ENCODE measurements around the gene RARRES2. TPM values are rescaled to one million over a fixed set of nuclear protein-coding genes. Genes with fewer than 3 reads are reported as not detected.
"Not testable (repeated sequence)": the region's sequence is repeated elsewhere in the genome, so short reads cannot be mapped to it uniquely, and the experiment has no call there.

RARRES2 gene
- total RNA-seq, 1 donor from 2014 or later, result 7.5 TPM

GRCh38 chr7:150314639-150315239 lies 26.7 kb downstream of the RARRES2 start:
- no peak for ATAC-seq

DNA sequence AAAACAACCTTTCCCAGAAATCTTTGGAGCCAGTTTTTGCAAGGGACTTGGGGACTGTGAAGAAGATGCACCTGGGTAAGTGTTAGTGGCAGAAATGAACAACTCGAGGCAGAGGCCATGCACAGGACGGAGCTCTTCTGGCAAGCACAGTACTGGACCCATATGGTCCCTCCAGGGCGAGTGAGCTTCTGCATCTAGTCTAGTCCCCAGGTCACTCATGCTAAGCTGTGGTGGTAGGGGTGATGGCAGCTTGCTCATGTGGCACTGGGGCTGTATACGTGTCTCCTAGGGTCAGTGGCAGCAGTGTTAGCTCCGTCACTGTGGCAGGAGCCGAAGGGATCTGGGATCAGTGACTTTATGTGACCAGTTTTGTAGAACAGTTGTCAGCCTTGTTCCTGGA lies 27.6 kb downstream of the RARRES2 start:
- no peak for ATAC-seq

GRCh38 chr7:150313367-150313809 lies 28.0 kb downstream of the RARRES2 start:
- ATAC-seq, result no peak

DNA sequence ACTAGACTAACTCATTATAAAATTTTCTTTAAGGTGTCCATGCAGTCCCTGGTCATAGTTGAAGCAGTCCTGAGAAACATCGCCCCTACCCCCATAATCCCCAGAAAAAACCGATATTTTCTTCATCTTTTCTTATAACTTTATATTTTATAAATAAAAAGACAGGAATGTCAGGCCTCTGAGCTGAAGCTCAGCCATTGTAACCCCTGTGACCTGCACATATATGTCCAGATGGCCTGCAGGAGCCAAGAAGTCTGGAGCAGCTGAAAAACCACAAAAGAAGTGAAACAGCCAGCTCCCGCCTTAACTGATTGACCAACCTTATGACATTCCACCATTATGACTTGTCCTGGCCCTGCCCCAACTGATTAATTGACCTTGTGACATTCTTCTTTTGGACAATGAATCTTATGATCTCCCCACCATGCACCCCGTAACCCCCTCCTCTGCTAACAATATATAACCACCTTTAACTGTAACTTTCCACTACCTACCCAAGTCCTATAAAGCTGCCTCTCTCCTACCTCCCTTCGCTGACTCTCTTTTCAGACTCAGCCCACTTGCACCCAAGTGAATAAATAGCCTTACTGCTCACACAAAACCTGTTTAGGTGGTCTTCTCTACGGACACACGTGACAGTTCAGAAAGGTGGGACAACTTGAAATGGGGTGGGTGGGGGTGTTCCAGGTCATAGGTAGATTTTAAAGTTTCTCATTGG lies 28.6 kb downstream of the RARRES2 start:
- not testable (repeated sequence) for ATAC-seq

DNA sequence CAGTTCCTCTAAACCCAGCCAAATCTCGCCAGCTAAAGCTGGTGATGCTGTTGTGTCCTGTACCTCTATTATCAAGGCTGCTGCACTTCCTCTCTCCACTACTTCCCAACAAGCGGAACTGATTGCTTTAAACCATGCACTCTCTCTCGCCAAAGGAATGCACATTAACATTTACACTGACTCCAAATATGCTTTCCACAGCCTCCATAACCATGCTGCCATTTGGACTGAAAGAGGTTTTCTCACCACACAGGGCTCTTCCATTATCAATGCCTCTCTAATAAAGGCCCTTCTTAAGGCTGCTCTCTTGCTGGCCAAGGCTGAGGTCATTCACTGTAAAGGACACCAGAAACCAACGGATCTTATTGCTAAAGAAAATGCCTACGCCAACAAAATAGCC lies 29.7 kb downstream of the RARRES2 start:
- ATAC-seq, result no peak

- no peak for ATAC-seq
Observed at GRCh38 chr7:150311146-150311545, 30.3 kb downstream of the RARRES2 start.

GRCh38 chr7:150308575-150308974 lies 32.9 kb downstream of the RARRES2 start:
- ATAC-seq, result no peak

DNA sequence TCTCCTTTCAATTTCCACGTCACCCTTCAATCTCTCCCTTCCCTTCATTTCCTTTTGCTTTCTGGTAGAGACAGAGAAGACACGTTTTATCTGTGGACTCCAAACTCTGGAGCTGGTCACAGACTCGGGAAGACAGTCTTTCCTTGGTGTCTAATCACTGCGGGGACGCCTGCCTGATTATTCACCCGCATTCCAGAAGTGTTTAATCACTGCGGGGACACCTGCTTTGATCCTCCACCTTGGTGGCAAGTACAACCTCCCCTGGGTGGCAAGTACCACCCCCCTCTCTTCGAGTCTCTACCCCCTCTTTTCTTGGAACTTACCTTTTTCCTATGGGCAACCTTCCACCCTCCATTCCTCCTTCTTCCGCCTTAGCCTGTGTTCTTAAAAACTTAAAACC lies 33.5 kb downstream of the RARRES2 start:
- ATAC-seq, result no peak

- ATAC-seq, result no peak
Observed at GRCh38 chr7:150307129-150307528, 34.3 kb downstream of the RARRES2 start.

DNA sequence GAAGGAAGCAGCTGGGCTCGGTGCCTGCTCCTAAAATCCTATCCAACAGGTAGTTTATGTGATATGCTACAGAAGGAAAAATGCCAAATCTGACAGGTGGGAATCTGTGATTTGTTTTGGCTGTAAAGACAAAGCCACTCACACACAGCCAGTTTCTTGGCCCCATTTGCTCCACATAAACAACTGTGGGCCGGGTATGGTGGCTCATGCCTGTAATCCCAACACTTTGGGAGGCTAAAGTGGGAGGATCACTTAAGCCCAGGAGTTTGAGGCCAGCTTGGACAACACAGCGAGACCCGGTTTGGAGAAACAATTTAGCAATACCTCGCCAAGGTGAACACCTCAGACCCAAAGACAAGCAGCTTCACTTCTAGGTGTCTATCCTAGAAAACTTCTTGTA lies 35.1 kb downstream of the RARRES2 start:
- not testable (repeated sequence) for ATAC-seq

GRCh38 chr7:150305903-150306284 lies 35.5 kb downstream of the RARRES2 start:
- not testable (repeated sequence) for ATAC-seq

DNA sequence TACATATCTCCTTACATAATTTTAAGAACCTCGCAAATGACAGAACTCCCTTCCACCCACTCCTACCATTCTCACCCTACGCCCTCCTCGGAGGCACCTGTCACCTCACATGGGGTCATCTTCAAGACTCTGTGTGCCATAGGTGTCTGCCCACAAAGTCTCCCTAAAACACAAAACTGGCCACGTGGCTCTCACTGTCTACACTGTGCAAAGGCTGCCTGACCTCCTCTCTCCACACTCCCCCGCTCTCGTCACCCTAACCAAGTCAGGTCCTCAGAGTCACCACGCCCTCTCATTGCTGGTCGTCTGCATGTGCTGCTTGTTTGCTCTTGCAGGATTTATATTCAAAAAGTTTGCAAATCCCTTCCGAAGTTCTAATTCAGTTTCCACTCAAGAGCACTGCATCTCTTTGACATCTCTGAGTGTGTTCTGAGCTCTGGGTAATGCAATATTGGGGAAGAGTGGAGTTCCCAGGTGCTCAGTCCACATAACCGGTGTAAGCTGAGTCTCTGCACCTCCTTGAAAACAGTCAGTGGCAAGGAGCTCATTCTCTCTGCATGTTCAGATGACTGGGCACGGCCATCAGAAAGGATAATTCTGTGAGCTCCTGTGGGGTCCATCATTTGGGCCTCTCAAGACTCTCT lies 36.0 kb downstream of the RARRES2 start:
- not testable (repeated sequence) for ATAC-seq

GRCh38 chr7:150304499-150305258 lies 36.8 kb downstream of the RARRES2 start:
- peak; percentile 26 for ATAC-seq

- peak; percentile 76 for ATAC-seq
Observed at GRCh38 chr7:150302908-150303310, 38.5 kb downstream of the RARRES2 start.

- not testable (repeated sequence) for ATAC-seq
Observed at GRCh38 chr7:150297978-150298377, 43.5 kb downstream of the RARRES2 start.

DNA sequence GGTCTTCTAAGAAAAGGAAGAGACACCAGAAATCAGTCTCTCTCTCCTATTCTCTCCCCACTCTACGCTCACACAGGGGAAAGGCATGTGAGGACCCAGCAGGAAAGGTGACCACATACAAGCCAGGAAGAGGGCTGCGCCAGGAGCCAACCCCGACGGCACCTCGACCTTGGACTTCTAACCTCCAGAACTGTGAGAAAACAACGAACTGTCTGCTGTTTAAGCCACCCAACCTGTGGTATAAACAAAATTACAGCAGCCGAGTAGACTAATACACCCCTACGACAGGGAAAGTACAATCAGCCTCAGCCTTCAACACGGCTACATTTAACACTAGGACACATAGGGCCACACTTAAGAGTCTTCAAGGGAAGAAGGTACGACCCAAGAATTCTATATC lies 44.6 kb downstream of the RARRES2 start:
- ATAC-seq, result not testable (repeated sequence)

- ATAC-seq, result not testable (repeated sequence)
Observed at GRCh38 chr7:150295614-150296013, 45.8 kb downstream of the RARRES2 start.

- ATAC-seq, result not testable (repeated sequence)
Observed at GRCh38 chr7:150295027-150295426, 46.4 kb downstream of the RARRES2 start.

- not testable (repeated sequence) for ATAC-seq
Observed at GRCh38 chr7:150290317-150290716, 51.1 kb downstream of the RARRES2 start.

GRCh38 chr7:150288816-150289215 lies 52.6 kb downstream of the RARRES2 start:
- ATAC-seq, result not testable (repeated sequence)

Measured in esophagus mucosa (tissue), 1 donor.